GM18867 (cell line): ENCODE measurements around the gene ADAM12.

Source experiments
- ATAC-seq: cut with Tn5 transposase; IDR thresholded peaks from one replicate; pipeline ENCODE4 v1.9.1; 2021; ENCODE audit warnings: mild to moderate bottlenecking, moderate library complexity; ENCODE audit not compliant: unreplicated experiment

The ADAM12 gene

DNA sequence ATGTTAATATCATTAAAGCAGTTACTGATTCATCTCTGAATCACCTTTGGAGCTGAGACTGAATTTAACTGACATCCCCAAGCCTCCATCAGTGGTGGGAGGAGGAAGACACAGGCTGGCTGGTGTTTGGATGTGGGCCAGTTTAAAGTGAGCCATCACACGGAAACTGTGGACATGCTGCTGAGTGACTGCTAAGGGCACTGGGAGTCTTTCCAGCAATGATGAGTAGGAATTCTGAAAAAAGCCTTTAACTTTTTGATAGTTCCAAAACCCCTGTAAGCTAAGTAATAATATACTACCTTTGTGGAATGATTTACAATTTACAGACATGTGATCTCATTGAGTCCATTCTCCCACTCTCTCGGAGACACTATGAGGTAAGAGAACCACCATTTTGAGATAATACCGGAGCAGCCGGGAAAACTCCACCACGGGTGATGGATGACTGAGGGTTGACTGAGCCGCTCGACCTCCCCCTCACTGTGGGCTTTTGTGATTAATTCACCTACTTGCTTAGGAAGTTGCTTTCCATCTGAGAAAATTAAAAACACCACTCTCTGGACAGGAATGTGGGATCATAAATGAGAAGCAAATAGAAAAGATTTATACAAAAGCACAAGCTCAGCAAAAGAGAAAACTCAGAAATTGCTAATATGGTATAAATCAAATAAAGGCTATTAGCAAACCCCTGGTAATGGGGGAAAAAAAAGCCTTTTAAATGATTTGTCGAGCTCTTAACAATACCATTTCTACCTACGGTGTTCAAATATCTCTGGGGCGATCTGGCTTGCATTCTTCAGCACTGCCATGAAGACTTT is 297.2 kb downstream of the ADAM12 start:
- ATAC-seq: no peak

DNA sequence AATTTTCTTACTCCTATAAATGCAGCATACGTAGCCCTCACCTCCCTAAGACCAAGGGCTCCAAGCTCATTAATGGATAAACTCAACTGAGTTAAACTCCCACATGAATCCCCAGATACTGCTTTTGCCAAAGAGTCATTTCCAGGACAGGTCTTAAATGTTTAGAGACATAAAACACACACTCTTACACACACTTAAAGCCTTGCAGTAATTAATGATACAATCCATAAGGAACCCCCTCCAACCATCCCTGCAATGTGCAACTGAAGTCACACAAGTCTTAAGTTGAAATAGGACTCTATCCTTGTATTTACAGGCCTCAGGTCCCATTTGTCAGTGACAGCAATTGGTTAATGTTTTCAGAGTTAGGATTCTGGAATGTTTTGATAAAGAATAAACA is 297.8 kb downstream of the ADAM12 start:
- no peak for ATAC-seq

DNA sequence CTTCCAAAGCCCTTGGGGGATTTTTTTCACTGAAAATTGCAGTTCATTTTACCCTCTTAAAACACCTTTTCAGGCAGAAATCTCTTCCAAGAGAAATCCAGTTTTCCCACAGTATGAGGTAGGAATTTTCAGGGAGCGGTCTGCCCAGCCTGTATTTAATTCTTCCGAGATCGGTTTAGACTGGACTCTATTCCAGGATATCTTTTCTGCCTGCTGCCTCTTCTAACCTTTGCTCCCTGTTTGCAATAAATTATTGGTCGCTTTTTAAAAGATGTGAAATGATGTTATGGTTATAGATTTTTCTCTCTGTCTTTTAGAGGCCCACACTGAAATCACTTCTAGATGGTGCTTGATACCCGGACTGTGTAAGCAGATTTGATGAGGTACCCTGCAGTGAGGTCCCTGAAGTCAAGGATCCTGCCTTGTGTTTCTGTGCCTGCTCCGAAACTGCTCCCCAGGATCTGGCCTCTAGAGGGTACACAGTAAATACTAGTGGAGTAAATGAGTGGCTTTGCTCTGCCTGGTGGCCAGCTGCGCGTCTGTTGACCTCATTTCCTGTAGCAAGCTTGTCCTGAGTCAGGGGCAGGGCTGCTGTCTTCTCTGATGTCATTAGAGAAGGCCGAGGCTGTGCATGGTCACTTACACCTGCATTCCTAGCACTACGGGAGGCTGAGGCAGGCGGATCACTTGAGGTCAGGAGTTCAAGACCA is 300.3 kb downstream of the ADAM12 start:
- no peak for ATAC-seq

DNA sequence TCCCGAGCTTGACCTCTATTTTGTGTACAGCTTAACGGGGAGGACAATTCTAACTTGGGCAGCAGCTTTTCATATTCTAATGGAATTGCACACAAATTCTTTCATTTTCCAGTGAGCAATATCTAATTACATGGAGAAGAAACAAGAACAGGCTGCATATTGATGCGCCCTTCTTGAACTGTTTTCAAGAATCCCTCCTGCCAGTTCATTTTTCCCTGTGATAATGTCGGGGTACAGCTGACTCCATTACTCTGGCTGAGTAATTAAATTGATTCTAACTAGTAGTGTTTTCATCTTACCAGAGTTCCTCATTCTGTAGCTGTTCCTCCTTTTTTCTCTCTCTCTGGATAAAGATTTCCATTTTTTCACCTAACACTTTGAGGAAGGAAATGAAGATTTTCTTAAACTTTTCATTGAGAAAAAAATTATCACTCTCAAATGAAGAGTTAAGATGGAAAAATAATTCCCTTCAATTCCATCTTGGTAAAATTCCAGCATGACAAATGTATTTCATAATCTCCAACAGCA is 301.1 kb downstream of the ADAM12 start:
- ATAC-seq: no peak

DNA sequence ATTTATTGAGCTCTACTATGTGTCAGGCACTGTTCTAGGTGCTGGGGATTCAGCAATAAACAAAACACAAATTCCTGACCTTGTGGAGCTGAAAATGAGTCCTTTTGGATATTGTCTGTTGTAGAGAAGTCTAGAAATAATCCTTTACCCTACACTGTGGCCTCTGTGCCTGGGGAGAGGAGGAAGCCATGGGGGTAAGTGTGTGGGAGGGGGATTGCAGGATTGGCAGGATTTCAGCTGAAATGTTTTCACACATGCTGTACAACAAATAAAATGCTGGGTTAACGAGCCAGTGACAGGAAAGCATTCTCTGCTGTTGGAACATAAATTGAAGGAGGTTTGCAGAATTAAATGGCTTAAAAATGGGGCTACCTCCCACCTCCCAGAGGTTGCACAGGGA is 302.5 kb downstream of the ADAM12 start:
- no peak for ATAC-seq

DNA sequence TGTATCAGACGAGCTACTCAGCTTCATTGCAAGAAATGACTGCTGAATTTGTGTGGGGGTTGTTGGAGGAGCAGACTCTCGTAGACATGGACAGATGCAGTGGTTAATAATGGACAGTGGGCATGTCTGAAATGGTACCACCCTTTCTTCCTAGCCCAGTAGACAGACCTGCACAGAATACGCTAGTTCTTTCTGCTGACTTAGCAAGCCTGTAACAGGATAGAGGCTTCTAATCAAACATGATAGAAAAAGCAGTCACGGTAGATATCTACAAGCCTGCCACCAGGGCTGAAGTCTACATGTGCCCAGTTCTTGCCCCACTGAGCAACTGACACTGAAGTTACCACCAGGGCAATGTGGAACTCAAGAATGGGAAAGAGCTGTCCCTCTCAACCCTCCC is 303.9 kb downstream of the ADAM12 start:
- no peak for ATAC-seq

DNA sequence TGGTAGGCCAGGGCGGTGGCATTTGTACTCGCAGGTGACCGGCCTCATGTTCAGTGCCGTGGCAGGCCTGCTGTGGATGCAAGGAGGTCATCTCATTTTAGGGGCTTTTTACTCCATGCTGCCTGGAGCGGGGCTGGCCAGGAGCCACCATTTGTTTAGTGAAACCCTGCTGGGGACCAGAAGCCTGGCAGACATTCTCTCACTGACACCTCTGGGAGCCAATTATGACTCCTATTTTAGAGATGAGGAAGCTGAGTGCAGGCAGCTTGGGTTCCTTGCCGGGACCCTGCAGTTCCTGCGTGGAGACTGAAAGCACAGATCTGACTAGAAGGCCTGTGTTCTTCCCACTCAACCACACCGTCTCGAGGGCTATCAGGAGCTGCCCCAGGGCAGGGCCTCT is 305.3 kb downstream of the ADAM12 start:
- ATAC-seq: no peak

DNA sequence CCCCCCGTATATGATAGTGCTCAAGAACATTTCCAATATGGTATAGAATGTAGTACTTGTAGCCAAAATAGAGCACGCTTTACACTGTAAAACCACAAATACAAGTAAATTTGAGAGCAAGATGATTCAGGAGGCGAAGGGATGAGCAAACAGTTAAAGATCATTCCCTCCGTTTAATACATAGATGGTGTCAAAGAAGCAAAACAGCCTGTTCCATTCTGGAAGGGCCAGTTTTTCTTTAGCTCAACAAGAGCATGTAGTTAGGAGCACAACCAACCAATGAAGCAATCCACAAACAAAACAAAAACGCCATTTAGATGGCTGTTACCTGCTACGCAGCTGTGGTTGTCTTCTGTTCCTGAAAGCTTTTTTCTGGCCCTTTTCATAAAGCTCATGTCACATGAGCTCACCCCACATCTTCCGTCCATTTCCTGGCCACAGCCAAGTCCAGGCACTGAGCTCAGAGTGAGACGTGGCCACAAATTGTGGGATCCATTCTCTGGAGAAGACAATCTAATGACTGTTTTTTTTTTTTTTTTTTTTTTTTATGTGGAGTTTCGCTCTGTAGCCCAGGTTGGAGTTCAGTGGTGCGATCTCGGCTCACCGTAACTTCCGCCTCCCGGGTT is 306.3 kb downstream of the ADAM12 start:
- ATAC-seq: no peak

DNA sequence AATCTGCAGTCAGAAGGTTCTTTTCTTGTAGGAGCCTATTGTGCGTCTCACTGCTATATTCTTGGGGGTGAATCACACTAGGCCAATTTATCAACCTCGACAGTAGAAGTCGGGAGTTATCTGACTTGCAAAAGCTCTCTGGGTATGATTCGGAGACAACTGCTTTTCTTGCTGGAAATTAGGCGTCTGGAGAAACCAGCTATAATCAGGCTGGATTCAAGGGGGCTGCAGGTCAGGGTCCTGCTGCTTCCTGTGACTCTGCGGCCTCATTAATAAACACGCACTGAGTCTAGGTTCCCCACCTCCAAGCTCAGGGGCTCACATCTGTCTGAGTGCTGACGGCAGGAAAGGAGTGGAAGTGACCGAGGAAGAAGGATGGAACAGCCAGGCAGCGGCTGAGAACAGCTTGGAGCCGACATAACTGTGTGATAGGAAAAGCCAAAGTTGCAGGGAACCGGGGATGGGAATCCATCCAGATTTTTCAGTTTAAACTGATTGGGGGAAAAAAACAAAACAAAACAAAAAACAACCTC is 307.3 kb downstream of the ADAM12 start:
- no peak for ATAC-seq

DNA sequence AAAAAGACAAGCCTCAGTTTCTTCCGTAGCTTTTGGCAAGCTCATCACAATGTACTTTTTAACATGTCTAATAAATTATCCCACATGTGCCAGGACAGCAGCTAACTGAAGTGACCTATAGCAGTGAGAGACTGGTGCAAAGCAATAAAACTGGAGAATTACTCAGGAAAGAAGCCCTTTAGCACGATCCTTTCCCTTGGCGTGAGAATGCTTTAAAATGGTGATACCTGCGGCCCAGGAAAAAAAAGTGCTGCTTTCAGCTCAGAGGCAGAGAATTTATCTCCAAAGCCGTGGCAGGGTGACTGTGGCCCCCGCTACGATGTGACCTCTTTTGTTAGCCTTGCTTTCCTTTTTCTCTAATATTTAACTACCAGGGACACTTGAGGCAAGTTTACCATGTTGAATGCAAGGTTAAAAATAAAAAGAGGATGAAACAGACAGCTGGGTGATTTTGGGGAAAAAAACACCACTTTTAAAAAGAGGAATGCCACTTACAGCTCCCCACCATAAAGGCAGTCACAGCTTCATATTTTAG is 307.9 kb downstream of the ADAM12 start:
- no peak for ATAC-seq

DNA sequence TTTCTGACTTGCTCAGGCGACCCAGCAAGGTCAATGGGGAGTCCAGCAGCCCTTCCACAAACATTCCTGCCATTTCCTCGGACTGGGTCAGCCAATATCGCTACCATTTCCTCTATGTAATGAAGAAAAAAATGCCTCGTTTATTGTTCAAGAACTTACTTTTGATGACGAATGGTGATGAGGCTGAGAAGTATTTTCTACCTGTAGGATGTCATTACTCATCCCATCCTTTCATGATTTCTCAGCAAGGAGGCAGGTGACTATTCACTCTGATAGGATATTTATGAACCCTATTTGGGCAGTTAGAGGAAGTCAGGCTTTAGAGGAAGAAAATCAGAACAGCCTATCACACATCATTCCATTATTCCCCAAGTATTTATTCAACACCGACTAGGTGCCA is 313.3 kb downstream of the ADAM12 start:
- ATAC-seq: no peak

DNA sequence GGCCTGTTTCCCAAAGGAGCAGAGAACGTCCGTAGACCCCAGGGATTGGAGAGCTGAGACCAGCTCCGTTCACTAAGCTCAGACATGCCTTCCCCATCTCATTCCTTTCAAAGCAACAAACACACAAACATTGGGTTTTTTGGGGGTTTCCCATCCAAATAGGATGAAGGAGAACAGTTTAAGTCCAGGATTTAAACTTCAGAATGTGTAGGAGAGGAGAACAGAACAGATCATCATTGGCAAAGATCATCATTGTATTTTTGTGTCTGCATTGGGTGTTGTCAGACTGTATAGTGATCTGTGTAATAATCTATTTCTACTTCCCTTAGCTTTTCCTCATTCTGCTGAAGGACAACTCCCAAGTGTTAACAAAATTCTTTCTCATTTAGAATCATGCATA is 314.0 kb downstream of the ADAM12 start:
- ATAC-seq: no peak

DNA sequence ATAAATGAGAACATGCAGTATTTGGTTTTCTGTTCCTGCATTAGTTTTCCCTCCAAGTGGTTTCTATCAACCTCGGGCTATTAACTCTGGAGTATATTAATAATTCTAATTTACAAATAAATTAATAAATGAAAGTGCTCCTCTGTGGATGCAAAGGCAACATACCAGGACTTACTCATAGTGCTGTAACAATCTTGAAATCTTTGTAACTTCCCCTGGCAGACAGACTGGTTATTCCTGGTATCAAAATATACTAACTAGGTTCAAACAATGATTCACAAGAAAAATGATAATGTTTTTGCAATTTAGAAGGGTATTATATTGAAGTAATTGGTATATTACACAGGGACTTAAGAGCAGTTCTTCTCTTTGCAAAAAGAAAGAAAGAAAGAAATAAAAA is 314.7 kb downstream of the ADAM12 start:
- no peak for ATAC-seq

DNA sequence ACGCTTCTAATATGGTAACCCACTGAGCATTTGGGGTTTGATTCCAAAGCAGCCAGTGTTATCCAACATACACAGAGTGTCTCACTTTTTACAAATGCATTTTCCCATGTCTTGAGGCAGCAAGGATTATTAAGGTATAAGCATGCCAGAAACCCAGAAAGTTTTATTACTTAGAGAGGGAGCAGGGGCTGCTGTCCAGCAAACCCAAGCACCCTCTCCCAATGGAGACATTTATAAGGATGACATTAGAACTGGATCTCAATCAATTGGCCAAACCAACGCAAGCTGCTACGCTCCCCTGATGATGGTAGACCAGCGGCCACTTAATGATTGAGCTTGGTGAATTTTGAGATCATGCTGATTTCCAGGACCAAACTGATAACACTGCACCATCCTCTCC is 315.7 kb downstream of the ADAM12 start:
- ATAC-seq: no peak

DNA sequence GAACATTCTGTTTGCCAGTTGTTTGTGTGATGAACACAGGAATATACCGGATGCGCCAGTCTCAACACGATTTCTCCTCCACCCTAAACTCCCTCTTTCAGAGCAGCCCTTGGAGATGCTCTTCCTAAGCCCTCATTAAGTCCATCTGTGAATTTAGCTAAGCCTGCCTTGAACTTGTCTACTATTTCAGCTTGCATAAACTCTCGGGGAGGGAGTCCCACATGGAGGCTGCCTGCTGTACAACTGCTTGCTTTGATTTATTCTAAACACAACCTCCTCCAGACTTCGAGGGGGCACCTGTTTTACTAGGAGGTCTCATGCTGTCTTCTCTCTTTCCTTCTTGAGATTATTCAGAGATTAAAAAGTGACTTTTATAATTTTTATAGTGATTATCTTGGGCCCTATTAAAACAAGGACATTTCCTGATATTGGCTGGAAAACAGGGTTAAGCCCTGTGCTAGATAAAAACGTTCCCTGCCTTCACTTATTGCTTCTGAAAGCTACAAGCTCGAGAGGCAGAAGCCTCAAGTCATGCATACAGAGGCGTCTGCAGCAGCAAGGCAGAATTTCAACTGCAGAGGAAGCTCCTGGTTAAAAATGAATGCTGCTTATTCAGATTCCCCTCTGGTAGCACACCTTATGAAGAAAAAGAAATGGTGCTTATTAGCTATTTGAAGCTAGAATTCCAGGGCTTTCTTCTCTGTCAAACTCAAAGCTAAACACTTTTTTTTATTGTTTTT is 317.6 kb downstream of the ADAM12 start:
- ATAC-seq: no peak

DNA sequence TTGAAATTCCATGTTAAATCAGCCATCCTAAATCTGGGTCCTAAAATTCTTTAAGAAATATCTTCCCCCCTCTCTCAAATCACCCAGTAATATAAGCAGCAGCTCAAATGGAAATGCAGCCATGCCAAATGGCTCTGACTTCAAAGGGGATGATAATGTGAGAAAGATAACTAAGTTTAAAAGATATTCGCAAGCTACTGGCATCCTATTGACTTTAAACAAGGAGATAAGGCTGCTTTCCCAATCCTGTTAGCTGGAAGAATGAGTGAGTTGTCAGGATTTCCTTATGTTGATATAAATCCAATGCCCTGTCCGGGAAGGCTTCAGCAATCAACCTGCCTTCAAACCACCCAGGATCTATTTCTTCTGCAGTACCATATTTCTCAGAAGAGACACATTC is 320.0 kb downstream of the ADAM12 start:
- ATAC-seq: no peak

DNA sequence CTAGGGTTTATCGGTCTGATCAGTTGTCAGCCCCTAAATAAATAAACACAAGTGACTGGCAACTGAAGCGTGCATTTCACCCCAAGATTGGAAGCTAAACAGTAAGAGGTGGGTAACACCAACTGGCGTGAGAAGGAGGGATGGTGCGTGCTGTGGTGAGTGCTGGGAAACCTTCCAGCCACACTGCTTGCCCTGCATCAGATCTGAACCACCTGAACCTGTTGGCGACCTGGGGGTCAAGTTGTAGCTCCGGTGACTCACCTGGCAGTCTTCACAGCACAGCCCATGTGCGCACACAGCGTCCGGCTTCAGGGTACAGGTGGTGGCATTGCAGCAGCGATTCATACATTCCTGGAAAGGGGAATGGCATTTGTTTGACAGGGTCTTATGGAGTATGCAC is 321.8 kb downstream of the ADAM12 start:
- ATAC-seq: no peak

DNA sequence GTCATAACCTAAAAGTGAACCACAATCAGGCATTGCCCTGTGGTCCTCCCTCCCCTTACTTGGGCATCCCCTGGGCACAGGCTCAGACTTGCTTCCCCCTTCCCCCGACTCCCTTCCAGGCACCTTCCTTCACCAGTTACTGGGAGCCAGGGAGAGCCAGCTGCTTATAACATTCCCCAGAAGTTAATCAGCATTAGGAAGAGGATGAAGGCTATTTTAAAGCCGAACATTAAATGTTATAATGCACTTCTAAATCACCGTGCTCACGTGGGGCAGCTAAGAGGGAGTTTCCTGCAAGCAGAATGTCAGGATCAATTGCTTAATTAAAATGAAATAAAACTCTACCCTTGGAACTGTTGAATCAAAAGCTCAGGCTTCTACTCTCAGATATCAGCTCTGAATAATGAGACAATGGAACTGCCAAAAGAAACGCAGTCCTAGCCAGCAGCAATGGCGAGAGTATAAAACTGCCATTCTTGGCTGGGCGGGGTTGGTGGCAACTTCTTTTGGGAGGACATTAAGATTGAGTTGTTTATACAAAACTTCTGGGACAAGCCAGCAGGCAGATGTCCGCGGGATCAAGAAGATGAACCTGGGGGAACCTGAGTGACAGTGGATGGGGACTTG is 322.4 kb downstream of the ADAM12 start:
- no peak for ATAC-seq

DNA sequence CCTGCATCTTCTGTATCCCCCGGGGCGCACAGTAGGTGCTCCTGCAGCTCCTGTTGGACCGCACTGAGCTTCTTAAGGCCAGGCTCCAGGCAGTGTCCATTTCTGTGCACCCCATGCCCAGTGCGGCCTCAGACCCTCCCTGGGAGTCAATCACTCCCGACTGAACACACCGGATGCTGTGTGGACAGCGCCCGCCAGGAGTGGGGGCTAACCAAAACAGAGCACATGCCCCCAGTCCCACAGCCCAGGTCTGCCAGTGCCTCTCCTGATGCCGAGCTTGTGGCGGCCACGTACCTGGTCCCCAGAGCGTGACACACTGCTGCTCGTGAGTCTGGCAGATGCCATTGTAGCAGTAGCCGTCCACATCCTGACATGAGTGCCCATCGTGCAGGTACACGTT is 323.8 kb downstream of the ADAM12 start:
- no peak for ATAC-seq

DNA sequence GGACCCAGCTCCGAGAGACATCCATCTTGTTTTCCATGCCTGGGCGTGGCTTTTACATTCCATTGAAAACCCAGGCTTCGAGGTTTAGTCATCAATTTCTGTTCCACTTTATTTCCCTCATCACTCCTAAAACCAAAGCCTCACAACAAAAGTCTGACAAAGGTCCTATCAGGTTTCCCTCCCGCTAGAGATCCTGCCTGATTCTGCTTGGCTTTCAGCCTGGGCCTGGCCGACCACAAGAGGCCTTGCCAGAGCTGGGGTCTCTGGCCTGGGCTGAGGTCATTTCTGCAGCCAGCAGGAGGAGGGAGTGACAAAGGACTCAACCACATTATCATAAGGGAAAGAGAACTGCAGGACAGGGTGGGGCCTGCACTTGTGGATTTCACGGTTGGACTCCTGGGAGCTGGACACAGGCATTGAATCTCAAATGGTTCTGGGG is 324.9 kb downstream of the ADAM12 start:
- ATAC-seq: no peak
